ENCODE data around the gene AMOTL1. TPM values are rescaled to one million over a fixed set of nuclear protein-coding genes. Genes with fewer than 3 reads are reported as not detected.

Gene AMOTL1
- total RNA-seq, 4 donors from 2014 or later = 21.8 to 46.7 (median 32.9) TPM

GRCh38 chr11:94754335-94754734 lies 13.8 kb upstream of the AMOTL1 start:
- no peak for TF ChIP-seq CTCF (IDR thresholded peaks at IDR 0.05; ENCODE audit: low read depth)

DNA sequence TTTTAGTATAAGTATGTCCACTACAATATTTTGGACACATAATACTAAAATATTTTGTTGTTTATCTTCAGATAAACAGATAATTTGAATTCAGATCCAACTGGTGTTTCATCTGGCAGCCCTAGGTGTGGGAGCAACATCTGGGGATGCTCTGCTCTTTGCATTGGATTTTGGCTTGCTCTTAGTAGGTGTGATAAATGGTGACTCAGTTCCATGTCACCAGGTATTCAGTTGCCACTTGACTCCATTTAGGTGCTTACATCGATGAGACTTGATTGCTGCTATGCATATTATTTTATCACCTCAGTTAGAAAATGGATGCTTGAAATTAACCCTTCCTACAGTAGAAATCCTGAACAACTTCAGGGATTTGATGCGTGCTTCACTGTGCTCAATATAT lies 13.3 kb upstream of the AMOTL1 start:
- TF ChIP-seq CTCF (IDR thresholded peaks at IDR 0.05; ENCODE audit: low read depth) = no peak

GRCh38 chr11:94755494-94755893 lies 12.7 kb upstream of the AMOTL1 start:
- TF ChIP-seq CTCF (IDR thresholded peaks at IDR 0.05; ENCODE audit: low read depth) = no peak

GRCh38 chr11:94757037-94757735 lies 11.0 kb upstream of the AMOTL1 start:
- no peak for TF ChIP-seq CTCF (IDR thresholded peaks at IDR 0.05; ENCODE audit: low read depth)

DNA sequence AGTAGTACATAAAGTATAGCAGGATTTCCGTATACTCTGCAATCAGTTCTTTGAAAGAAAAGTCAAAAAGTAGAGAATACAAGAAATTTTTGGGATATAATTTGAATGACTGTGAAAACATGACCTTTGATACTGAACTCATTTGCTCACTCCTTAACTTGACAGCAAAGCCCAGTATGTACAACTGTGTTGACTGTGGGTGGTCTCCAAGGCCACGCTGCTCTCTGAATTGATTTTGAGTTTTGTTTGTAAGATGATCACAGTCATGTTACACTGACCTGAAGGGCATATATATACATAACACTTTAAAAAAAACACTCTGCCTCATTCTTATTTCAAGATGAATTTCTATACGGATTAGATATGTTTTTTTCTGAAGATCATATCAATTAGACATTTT lies 9.5 kb upstream of the AMOTL1 start:
- TF ChIP-seq CTCF (IDR thresholded peaks at IDR 0.05; ENCODE audit: low read depth) = no peak

DNA sequence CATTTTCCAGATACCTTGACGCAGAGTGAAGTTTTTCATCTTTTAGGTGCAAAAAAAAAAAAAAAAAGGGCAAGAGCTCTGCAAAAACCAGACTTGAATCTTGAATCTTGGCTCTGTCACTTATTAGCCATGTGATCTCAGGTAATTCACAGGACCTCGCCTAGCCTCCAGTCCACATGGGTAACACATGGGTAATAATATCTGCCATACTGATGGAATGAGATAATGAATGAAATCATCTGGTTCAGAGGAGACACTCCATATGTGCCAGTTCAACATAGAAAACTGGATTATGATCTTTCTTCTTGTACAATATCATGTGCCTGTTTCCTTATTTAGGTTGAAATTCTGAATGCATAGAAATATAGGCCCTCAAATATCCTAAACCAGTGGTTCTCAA lies 8.6 kb upstream of the AMOTL1 start:
- TF ChIP-seq CTCF (IDR thresholded peaks at IDR 0.05; ENCODE audit: low read depth) = no peak

DNA sequence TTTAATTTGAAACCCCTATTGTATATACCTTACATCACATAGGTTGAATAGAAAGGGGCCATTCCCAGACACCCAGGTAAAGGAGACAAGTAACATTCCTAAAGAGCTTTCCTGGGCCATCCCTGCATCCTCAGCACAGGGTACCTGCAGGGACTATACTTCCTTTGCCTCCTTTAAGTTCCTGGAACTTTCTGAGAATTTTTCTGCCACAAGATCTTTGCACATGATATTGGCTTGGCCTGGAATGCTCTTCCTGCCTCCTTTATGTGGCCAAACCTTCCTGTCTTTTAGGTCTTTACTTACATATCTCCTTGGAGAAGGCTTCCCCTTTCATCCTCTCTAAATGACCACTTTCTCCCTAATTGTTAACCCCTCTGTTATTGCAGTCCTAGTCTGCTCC lies 7.9 kb upstream of the AMOTL1 start:
- no peak for TF ChIP-seq CTCF (IDR thresholded peaks at IDR 0.05; ENCODE audit: low read depth)

Data from subcutaneous adipose tissue (tissue), 4 donors.